Stimulated activated CD4-positive, alpha-beta T cell treated with anti-CD3 and anti-CD28 coated beads, Interleukin-15, amount 100 ng/mL, for 48 hours (primary cell): ENCODE results near the gene HECTD4.

ENCODE experiments used
- DNase-seq, 2 donors: peaks; one replicate each; pipeline ENCODE4 v3.0.0-alpha.2; 2020; ENCODE audit warnings: low read depth in 2 of 2

Gene HECTD4

GRCh38 chr12:112208301-112208910, 173.8 kb downstream of the HECTD4 start:
- DNase-seq: no peak

GRCh38 chr12:112207397-112207924, 174.8 kb downstream of the HECTD4 start:
- no peak for DNase-seq

GRCh38 chr12:112206944-112207343, 175.3 kb downstream of the HECTD4 start:
- DNase-seq: no peak

GRCh38 chr12:112199136-112199535, 183.1 kb downstream of the HECTD4 start:
- no peak for DNase-seq

- DNase-seq: peak; percentile 30 to 31
Measured at GRCh38 chr12:112198120-112198733, 184.0 kb downstream of the HECTD4 start.

GRCh38 chr12:112196196-112196875, 185.9 kb downstream of the HECTD4 start:
- no peak for DNase-seq

GRCh38 chr12:112194601-112195247, 187.5 kb downstream of the HECTD4 start:
- no peak for DNase-seq

GRCh38 chr12:112192475-112192874, 189.8 kb downstream of the HECTD4 start:
- no peak for DNase-seq

- no peak for DNase-seq
Measured at GRCh38 chr12:112191840-112192321, 190.3 kb downstream of the HECTD4 start.

GRCh38 chr12:112191201-112191600, 191.0 kb downstream of the HECTD4 start:
- DNase-seq: no peak

GRCh38 chr12:112190231-112191025, 191.8 kb downstream of the HECTD4 start:
- DNase-seq: no peak

GRCh38 chr12:112188130-112188830, 194.0 kb downstream of the HECTD4 start:
- DNase-seq: no peak

GRCh38 chr12:112185093-112185923, 196.9 kb downstream of the HECTD4 start:
- no peak for DNase-seq

GRCh38 chr12:112184056-112184887, 198.0 kb downstream of the HECTD4 start:
- no peak for DNase-seq

- DNase-seq: peak in 1 of 2 donors; percentile 18
Measured at GRCh38 chr12:112183141-112184021, 198.8 kb downstream of the HECTD4 start.

GRCh38 chr12:112182499-112182898, 199.7 kb downstream of the HECTD4 start:
- DNase-seq: no peak

- no peak for DNase-seq
Measured at GRCh38 chr12:112180422-112180821, 201.8 kb downstream of the HECTD4 start.

GRCh38 chr12:112179916-112180315, 202.3 kb downstream of the HECTD4 start:
- DNase-seq: no peak
